B cell (primary cell): ENCODE measurements around the gene BLCAP. TPM values are rescaled to one million over a fixed set of nuclear protein-coding genes. Genes with fewer than 3 reads are reported as not detected.

Experiments used
- ATAC-seq: fragments of 200-7000 bp; cut with Tn5 transposase; one replicate; pipeline ENCODE4 v1.10.0; 2021; ENCODE audit warnings: low read depth, mild to moderate bottlenecking, moderate number of reproducible peaks, moderate library complexity
- CTCF ChIA-PET: fragments of 350-600 bp; sonication (Branson Sonifier 250); formaldehyde crosslinking; loops from one replicate; lab custom pipeline; 2021; ENCODE audit warnings: antibody characterized with exemption, inconsistent platforms; lab: Charles Lee
- POLR2A ChIA-PET: fragments of 350-600 bp; sonication (Branson Sonifier 250); formaldehyde crosslinking; loops from one replicate; lab custom pipeline; 2021; ENCODE audit warnings: antibody characterized with exemption; lab: Charles Lee
- DNase-seq: peaks from one replicate; pipeline ENCODE4 v3.0.0; 2013
- H2AFZ ChIP-seq: 2 replicates; pipeline ENCODE4 v1.6.1; 2012; ENCODE audit warnings: mild to moderate bottlenecking, low read depth, low read length; ENCODE audit not compliant: insufficient read depth, poor library complexity, severe bottlenecking
- H3K27ac ChIP-seq, 2 donors: 1 replicate in 1 of 2; 2 replicates in 1 of 2; pipeline ENCODE4 v1.5.1; 2012 to 2013; ENCODE audit warnings: low read length in 2 of 2, mild to moderate bottlenecking in 2 of 2, moderate library complexity in 1 of 2
- H3K27me3 ChIP-seq, 4 experiments: fragments of 200-600 bp in 1 of 4; sonication (generic) in 1 of 4; replicated peaks in 1 of 4; 1 replicate in 2 of 4; 2 replicates in 2 of 4; pipeline versions ENCODE4 v1.6.1 to v1.7.0; 2013 to 2016; ENCODE audit warnings: low read length in 3 of 4, mild to moderate bottlenecking in 2 of 4, mixed read lengths in 1 of 4, moderate library complexity in 1 of 4; ENCODE audit not compliant: insufficient read depth in 4 of 4, control insufficient read depth in 3 of 4; ENCODE audit errors: control extremely low read depth in 1 of 4
- H3K36me3 ChIP-seq, 2 experiments: replicated peaks in 1 of 2; 1 replicate in 1 of 2; 2 replicates in 1 of 2; pipeline versions ENCODE4 v1.6.1 to v1.7.1; 2013; ENCODE audit warnings: low read length in 1 of 2; ENCODE audit not compliant: insufficient read depth in 2 of 2, control insufficient read depth in 1 of 2; ENCODE audit errors: control extremely low read depth in 1 of 2, extremely low read depth in 1 of 2
- H3K4me1 ChIP-seq, 2 donors: fragments of 200-600 bp in 1 of 2; sonication (generic) in 1 of 2; 1 replicate in 1 of 2; 2 replicates in 1 of 2; pipeline versions ENCODE4 v1.5.1 to v1.6.1; 2013 to 2017; ENCODE audit warnings: low read length in 2 of 2; ENCODE audit not compliant: control insufficient read depth in 2 of 2, insufficient read depth in 2 of 2
- H3K4me2 ChIP-seq: replicated peaks from 2 replicates; pipeline ENCODE3; 2012; ENCODE audit warnings: mild to moderate bottlenecking, low read depth, low read length; ENCODE audit not compliant: poor library complexity, severe bottlenecking
- H3K4me3 ChIP-seq, 5 experiments: fragments of 200-600 bp in 1 of 5; sonication (generic) in 1 of 5; 1 replicate in 3 of 5; 2 replicates in 2 of 5; pipeline versions ENCODE4 v1.5.1 to v1.7.0; 2011 to 2016; ENCODE audit warnings: low read length in 4 of 5, mild to moderate bottlenecking in 4 of 5, low read depth in 2 of 5, control low read depth in 1 of 5, moderate library complexity in 1 of 5; ENCODE audit not compliant: insufficient read depth in 1 of 5; ENCODE audit errors: control extremely low read depth in 1 of 5, extremely low read depth in 1 of 5
- H3K79me2 ChIP-seq: fragments of 200-600 bp; sonication (generic); one replicate; pipeline ENCODE4 v1.6.0; 2016; ENCODE audit warnings: low read length; ENCODE audit not compliant: control insufficient read depth, insufficient read depth
- H3K9ac ChIP-seq: fragments of 200-600 bp; sonication (generic); 2 replicates; pipeline ENCODE4 v1.6.1; 2017; ENCODE audit warnings: mild to moderate bottlenecking, low read length, moderate library complexity
- H3K9me3 ChIP-seq, 3 donors: one replicate each; pipeline versions ENCODE4 v1.6.1 to v1.7.1; 2013; ENCODE audit warnings: low read length in 2 of 3; ENCODE audit not compliant: control insufficient read depth in 2 of 3, insufficient read depth in 1 of 3; ENCODE audit errors: control extremely low read depth in 1 of 3
- H4K20me1 ChIP-seq: 2 replicates; pipeline ENCODE4 v1.6.0; 2012; ENCODE audit warnings: mild to moderate bottlenecking, low read length; ENCODE audit not compliant: insufficient read depth, control insufficient read depth, poor library complexity, severe bottlenecking
- H3K27ac Mint-ChIP-seq: one replicate; pipeline ENCODE4 v1.8.0; 2021; ENCODE audit warnings: mixed read lengths
- H3K27me3 Mint-ChIP-seq: one replicate; pipeline ENCODE4 v1.8.0; 2021; ENCODE audit warnings: mixed read lengths
- H3K4me1 Mint-ChIP-seq: one replicate; pipeline ENCODE4 v1.8.0; 2021; ENCODE audit warnings: mixed read lengths
- H3K4me3 Mint-ChIP-seq: one replicate; pipeline ENCODE4 v1.8.0; 2021; ENCODE audit warnings: mixed read lengths
- H3K9me3 Mint-ChIP-seq: one replicate; pipeline ENCODE4 v1.8.0; 2022; ENCODE audit warnings: mixed read lengths; ENCODE audit not compliant: insufficient read depth
- EZH2 ChIP-seq: IDR thresholded peaks from 2 replicates; pipeline ENCODE4 v1.6.1; 2012; ENCODE audit warnings: borderline replicate concordance, low read depth, mild to moderate bottlenecking, moderate library complexity, low read length; ENCODE audit not compliant: insufficient read depth, poor library complexity, severe bottlenecking
- WGBS: methylation state at CpG from one replicate; pipeline ENCODE4 v1.1.5; 2013; ENCODE audit warnings: missing lambda C conversion rate; ENCODE audit not compliant: insufficient coverage; 5-methylcytosine and 5-hydroxymethylcytosine counted together
- intact Hi-C: fragments of 100-400 bp; cut with micrococcal nuclease; formaldehyde crosslinking; loops from one replicate; pipeline ENCODE4 v1.10.0; 2022
- polyA plus RNA-seq: library from polyadenylated mRNA; depleted of rRNA; stranded (reverse); fragments of >200 nt; gene quantifications from 2 replicates; pipeline ENCODE4 v1.2.3, GENCODE V29; 2012
- total RNA-seq, 2 donors: library from RNA; stranded (reverse); fragments of 120-200 nt in 1 of 2; gene quantifications; 1 replicate in 1 of 2; 2 replicates in 1 of 2; pipeline versions ENCODE4 v1.2.3 to v1.2.4, GENCODE V29; 2013 to 2022
- TF ChIP-seq, protein P1 (sequence below): fragments of 200-600 bp; IDR thresholded peaks from one replicate; pipeline ENCODE4 v1.8.0; 2022; ENCODE audit warnings: antibody characterized with exemption, mild to moderate bottlenecking

BLCAP gene
- total and polyA plus RNA-seq, 2 donors (not counting 1 experiment from before 2014, with no cell fraction given) = 56.2 to 188 TPM

GRCh38 chr20:37522260-37523011, 5.2 kb downstream of the BLCAP start:
- Mint-ChIP-seq H3K27me3 (no peaks in the 10 kb centered on the region), H3K9me3 (no peaks in the 10 kb centered on the region), H3K27ac (no peak overlapping the region), H3K4me1 (peaks cover 63% of the 10 kb centered on the region), H3K4me3 (no peak overlapping the region)
- WGBS = 95% methylated on average over 33 of the region's 36 CpGs
- ChIA-PET POLR2A (no interaction called here), CTCF (no interaction called here)
- H3K9ac ChIP-seq = no peak overlapping the region
- ATAC-seq (no peak), DNase-seq (no peak)
- peaks cover 35 to 43% of the 10 kb centered on the region in 2 donors for H3K4me1 ChIP-seq
- no peak overlapping the region for H2AFZ ChIP-seq
- no peak overlapping the region for H3K4me3 ChIP-seq
- peaks cover 0 to 9% (median 0%) of the 10 kb centered on the region in 3 donors for H3K9me3 ChIP-seq
- no peaks in the 10 kb centered on the region for H3K27me3 ChIP-seq
- H3K4me2 ChIP-seq = no peak overlapping the region
- H4K20me1 ChIP-seq = peaks cover 97% of the 10 kb centered on the region
- TF ChIP-seq, protein P1, sequence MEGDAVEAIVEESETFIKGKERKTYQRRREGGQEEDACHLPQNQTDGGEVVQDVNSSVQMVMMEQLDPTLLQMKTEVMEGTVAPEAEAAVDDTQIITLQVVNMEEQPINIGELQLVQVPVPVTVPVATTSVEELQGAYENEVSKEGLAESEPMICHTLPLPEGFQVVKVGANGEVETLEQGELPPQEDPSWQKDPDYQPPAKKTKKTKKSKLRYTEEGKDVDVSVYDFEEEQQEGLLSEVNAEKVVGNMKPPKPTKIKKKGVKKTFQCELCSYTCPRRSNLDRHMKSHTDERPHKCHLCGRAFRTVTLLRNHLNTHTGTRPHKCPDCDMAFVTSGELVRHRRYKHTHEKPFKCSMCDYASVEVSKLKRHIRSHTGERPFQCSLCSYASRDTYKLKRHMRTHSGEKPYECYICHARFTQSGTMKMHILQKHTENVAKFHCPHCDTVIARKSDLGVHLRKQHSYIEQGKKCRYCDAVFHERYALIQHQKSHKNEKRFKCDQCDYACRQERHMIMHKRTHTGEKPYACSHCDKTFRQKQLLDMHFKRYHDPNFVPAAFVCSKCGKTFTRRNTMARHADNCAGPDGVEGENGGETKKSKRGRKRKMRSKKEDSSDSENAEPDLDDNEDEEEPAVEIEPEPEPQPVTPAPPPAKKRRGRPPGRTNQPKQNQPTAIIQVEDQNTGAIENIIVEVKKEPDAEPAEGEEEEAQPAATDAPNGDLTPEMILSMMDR = no peak
- no peak for TF ChIP-seq EZH2
- no peak overlapping the region for H3K27ac ChIP-seq
- intact Hi-C loops = loop anchor here (10.0 kb wide), 1 partner anchor 172 kb away; the partner anchor contains the start of gene CTNNBL1
- H3K36me3 ChIP-seq = peaks cover 0 to 21% of the 10 kb centered on the region in 2 experiments
- H3K79me2 ChIP-seq = peaks cover 98% of the 10 kb centered on the region
